Glutamatergic neuron (in vitro differentiated cells): ENCODE data around the gene MRC1. TPM values are rescaled to one million over a fixed set of nuclear protein-coding genes. Genes with fewer than 3 reads are reported as not detected.
"Not testable (repeated sequence)": the region's sequence is repeated elsewhere in the genome, so short reads cannot be mapped to it uniquely, and the experiment has no call there.

Source experiments
- DNase-seq: peaks from one replicate; pipeline ENCODE4 v3.0.0; 2022
- H3K27ac Mint-ChIP-seq: one replicate; pipeline ENCODE4 v1.8.0; 2020; ENCODE audit warnings: mild to moderate bottlenecking, mixed read lengths, inconsistent platforms; ENCODE audit not compliant: unreplicated experiment
- H3K27me3 Mint-ChIP-seq: one replicate; pipeline ENCODE4 v1.8.0; 2020; ENCODE audit warnings: mild to moderate bottlenecking, moderate library complexity, mixed read lengths, inconsistent platforms; ENCODE audit not compliant: unreplicated experiment
- H3K36me3 Mint-ChIP-seq: one replicate; pipeline ENCODE4 v1.8.0; 2020; ENCODE audit warnings: mild to moderate bottlenecking, mixed read lengths, inconsistent platforms; ENCODE audit not compliant: unreplicated experiment
- H3K4me1 Mint-ChIP-seq: one replicate; pipeline ENCODE4 v1.8.0; 2020; ENCODE audit warnings: mild to moderate bottlenecking, low read depth, mixed read lengths, inconsistent platforms; ENCODE audit not compliant: unreplicated experiment
- H3K4me3 Mint-ChIP-seq: one replicate; pipeline ENCODE4 v1.8.0; 2020; ENCODE audit warnings: mild to moderate bottlenecking, mixed read lengths, inconsistent platforms; ENCODE audit not compliant: unreplicated experiment
- H3K9me3 Mint-ChIP-seq: one replicate; pipeline ENCODE4 v1.8.0; 2020; ENCODE audit warnings: mild to moderate bottlenecking, moderate library complexity, mixed read lengths, inconsistent platforms; ENCODE audit not compliant: unreplicated experiment
- CTCF ChIP-seq: fragments of 200-600 bp; sonication (generic); IDR thresholded peaks from one replicate; pipeline ENCODE4 v1.5.0; 2021; ENCODE audit not compliant: partially characterized antibody, unreplicated experiment
- total RNA-seq: library from RNA; stranded (reverse); fragmentation: NEBNext Ultra II Directional; extraction: Animal tissue kit (Norgen Biotek cat#: 25700); gene quantifications from one replicate; pipeline ENCODE4 v1.2.1, GENCODE V29; 2021; ENCODE audit not compliant: unreplicated experiment

The MRC1 gene
- total RNA-seq, 1 donor from 2014 or later = 7.9 TPM

GRCh38 chr10:17921378-17921777 lies 112.2 kb downstream of the MRC1 start:
- Mint-ChIP-seq H3K9me3 (no peaks in the 10 kb centered on the region), H3K27ac (no peak overlapping the region), H3K27me3 (peaks cover 3% of the 10 kb centered on the region), H3K4me1 (no peaks in the 10 kb centered on the region), H3K36me3 (peaks cover 4% of the 10 kb centered on the region), H3K4me3 (no peak overlapping the region)
- DNase-seq = no peak
- no peak for TF ChIP-seq CTCF

DNA sequence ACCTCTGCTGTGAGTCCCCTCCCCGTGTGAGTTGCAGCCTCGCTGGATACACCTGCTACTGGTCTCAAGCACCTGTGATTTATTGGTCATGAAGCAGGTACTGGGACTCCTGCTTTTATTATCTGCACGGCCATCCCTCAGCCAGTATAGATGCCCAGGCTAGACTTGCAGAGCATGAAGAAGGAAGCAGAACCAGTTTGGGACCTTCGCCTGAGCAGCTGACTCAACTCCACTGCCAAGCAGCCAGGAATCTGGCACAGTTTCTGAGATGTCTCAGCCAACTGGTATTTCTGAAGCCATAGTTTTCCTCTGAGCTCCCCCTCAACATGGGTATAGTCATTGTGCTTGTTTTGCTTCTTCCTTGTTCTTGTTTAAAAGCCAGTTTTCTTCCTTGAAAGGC lies 114.6 kb downstream of the MRC1 start:
- no peaks in the 10 kb centered on the region for H3K36me3 Mint-ChIP-seq
- TF ChIP-seq CTCF = no peak
- no peaks in the 10 kb centered on the region for H3K4me1 Mint-ChIP-seq
- DNase-seq = no peak
- peaks cover 2% of the 10 kb centered on the region for H3K27me3 Mint-ChIP-seq
- no peaks in the 10 kb centered on the region for H3K9me3 Mint-ChIP-seq
- no peak overlapping the region for H3K27ac Mint-ChIP-seq
- no peak overlapping the region for H3K4me3 Mint-ChIP-seq

- Mint-ChIP-seq H3K9me3 (no peaks in the 10 kb centered on the region), H3K4me1 (no peaks in the 10 kb centered on the region), H3K4me3 (no peak overlapping the region), H3K27ac (no peak overlapping the region), H3K27me3 (no peaks in the 10 kb centered on the region), H3K36me3 (no peaks in the 10 kb centered on the region)
- no peak for TF ChIP-seq CTCF
- no peak for DNase-seq
Measured at GRCh38 chr10:17943033-17943745, 134.0 kb downstream of the MRC1 start.

DNA sequence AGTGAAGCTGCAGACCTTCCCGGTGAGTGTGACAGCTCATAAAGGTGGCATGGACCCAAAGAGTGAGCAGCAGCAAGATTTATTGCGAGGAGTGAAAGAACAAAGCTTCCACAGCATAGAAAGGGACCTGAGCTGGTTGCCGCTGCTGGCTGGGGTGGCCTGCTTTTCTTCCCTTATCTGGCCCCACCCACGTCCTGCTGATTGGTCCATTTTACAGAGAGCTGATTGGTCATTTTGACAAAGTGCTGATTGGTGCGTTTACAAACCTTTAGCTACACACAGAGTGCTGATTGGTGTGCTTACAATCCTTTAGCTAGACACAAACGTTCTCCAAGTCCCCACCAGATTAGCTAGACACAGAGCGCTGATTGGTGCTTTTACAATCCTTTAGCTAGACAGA lies 141.1 kb downstream of the MRC1 start:
- H3K4me3 Mint-ChIP-seq, H3K9me3 Mint-ChIP-seq, H3K36me3 Mint-ChIP-seq, H3K27ac Mint-ChIP-seq, H3K27me3 Mint-ChIP-seq, H3K4me1 Mint-ChIP-seq, DNase-seq: not testable (repeated sequence)

- Mint-ChIP-seq H3K9me3 (peaks cover 2% of the 10 kb centered on the region), H3K27me3 (no peaks in the 10 kb centered on the region), H3K4me1 (peaks cover 12% of the 10 kb centered on the region), H3K27ac (no peak overlapping the region), H3K4me3 (no peak overlapping the region), H3K36me3 (peaks cover 7% of the 10 kb centered on the region)
- no peak for DNase-seq
- TF ChIP-seq CTCF = no peak
Measured at GRCh38 chr10:17950726-17951125, 141.6 kb downstream of the MRC1 start.
